ENCODE data around the gene DHCR24. TPM values are rescaled to one million over a fixed set of nuclear protein-coding genes. Genes with fewer than 3 reads are reported as not detected.

The DHCR24 gene
- total RNA-seq, 1 donor from 2014 or later, result 9.9 TPM

- H3K36me3 ChIP-seq (ENCODE audit: control insufficient read depth in 3 of 3, insufficient read depth in 3 of 3, low read length in 3 of 3), result no peaks in the 10 kb centered on the region
- H3K9ac ChIP-seq (ENCODE audit: low read depth in 1 of 3, low read length in 3 of 3), result no peak overlapping the region
- H3K4me3 ChIP-seq (ENCODE audit: low read length in 3 of 3), result no peak overlapping the region
- H3K4me1 ChIP-seq (ENCODE audit: control insufficient read depth in 3 of 3, insufficient read depth in 3 of 3, low read length in 3 of 3), result peaks cover 0 to 3% (median 0%) of the 10 kb centered on the region in 3 donors
- H3K9me3 ChIP-seq (ENCODE audit: control insufficient read depth in 3 of 3, low read length in 3 of 3), result no peaks in the 10 kb centered on the region
- H3K27me3 ChIP-seq (ENCODE audit: control insufficient read depth in 3 of 3, insufficient read depth in 3 of 3, low read length in 3 of 3), result peaks cover 0 to 4% (median 0%) of the 10 kb centered on the region in 3 donors
- no peak overlapping the region for H3K27ac ChIP-seq (ENCODE audit: low read depth, low read length)
Measured at GRCh38 chr1:54812801-54813484, 74.1 kb downstream of the DHCR24 start.

GRCh38 chr1:54811739-54812655 lies 75.0 kb downstream of the DHCR24 start:
- no peak overlapping the region for H3K27ac ChIP-seq (ENCODE audit: low read depth, low read length)
- no peaks in the 10 kb centered on the region for H3K9me3 ChIP-seq (ENCODE audit: control insufficient read depth in 3 of 3, low read length in 3 of 3)
- H3K27me3 ChIP-seq (ENCODE audit: control insufficient read depth in 3 of 3, insufficient read depth in 3 of 3, low read length in 3 of 3), result peaks cover 0 to 4% (median 0%) of the 10 kb centered on the region in 3 donors
- no peak overlapping the region for H3K9ac ChIP-seq (ENCODE audit: low read depth in 1 of 3, low read length in 3 of 3)
- no peaks in the 10 kb centered on the region for H3K36me3 ChIP-seq (ENCODE audit: control insufficient read depth in 3 of 3, insufficient read depth in 3 of 3, low read length in 3 of 3)
- peaks cover 0 to 3% (median 0%) of the 10 kb centered on the region in 3 donors for H3K4me1 ChIP-seq (ENCODE audit: control insufficient read depth in 3 of 3, insufficient read depth in 3 of 3, low read length in 3 of 3)
- no peak overlapping the region for H3K4me3 ChIP-seq (ENCODE audit: low read length in 3 of 3)

- peaks cover 0 to 4% (median 0%) of the 10 kb centered on the region in 3 donors for H3K27me3 ChIP-seq (ENCODE audit: control insufficient read depth in 3 of 3, insufficient read depth in 3 of 3, low read length in 3 of 3)
- H3K9ac ChIP-seq (ENCODE audit: low read depth in 1 of 3, low read length in 3 of 3), result no peak overlapping the region
- no peaks in the 10 kb centered on the region for H3K9me3 ChIP-seq (ENCODE audit: control insufficient read depth in 3 of 3, low read length in 3 of 3)
- H3K27ac ChIP-seq (ENCODE audit: low read depth, low read length), result no peak overlapping the region
- no peak overlapping the region for H3K4me3 ChIP-seq (ENCODE audit: low read length in 3 of 3)
- no peaks in the 10 kb centered on the region for H3K36me3 ChIP-seq (ENCODE audit: control insufficient read depth in 3 of 3, insufficient read depth in 3 of 3, low read length in 3 of 3)
- H3K4me1 ChIP-seq (ENCODE audit: control insufficient read depth in 3 of 3, insufficient read depth in 3 of 3, low read length in 3 of 3), result peaks cover 0 to 3% (median 0%) of the 10 kb centered on the region in 3 donors
Measured at GRCh38 chr1:54811066-54811465, 75.9 kb downstream of the DHCR24 start.

GRCh38 chr1:54810153-54810942 lies 76.6 kb downstream of the DHCR24 start:
- H3K9ac ChIP-seq (ENCODE audit: low read depth in 1 of 3, low read length in 3 of 3), result peak overlapping the region in 1 of 3 donors; percentile 25

GRCh38 chr1:54809496-54810074 lies 77.4 kb downstream of the DHCR24 start:
- Histone ChIP-seq H3K4me3 (ENCODE audit: low read length in 3 of 3) (no peak overlapping the region), H3K36me3 (ENCODE audit: control insufficient read depth in 3 of 3, insufficient read depth in 3 of 3, low read length in 3 of 3) (no peaks in the 10 kb centered on the region), H3K9ac (ENCODE audit: low read depth in 1 of 3, low read length in 3 of 3) (no peak overlapping the region), H3K4me1 (ENCODE audit: control insufficient read depth in 3 of 3, insufficient read depth in 3 of 3, low read length in 3 of 3) (peaks cover 0 to 3% (median 0%) of the 10 kb centered on the region in 3 donors), H3K27me3 (ENCODE audit: control insufficient read depth in 3 of 3, insufficient read depth in 3 of 3, low read length in 3 of 3) (peaks cover 0 to 4% (median 0%) of the 10 kb centered on the region in 3 donors), H3K27ac (ENCODE audit: low read depth, low read length) (no peak overlapping the region), H3K9me3 (ENCODE audit: control insufficient read depth in 3 of 3, low read length in 3 of 3) (no peaks in the 10 kb centered on the region)

More at GRCh38 chr1:54810153-54810942, 76.6 kb downstream of the DHCR24 start:
- Histone ChIP-seq H3K9me3 (ENCODE audit: control insufficient read depth in 3 of 3, low read length in 3 of 3) (no peaks in the 10 kb centered on the region), H3K36me3 (ENCODE audit: control insufficient read depth in 3 of 3, insufficient read depth in 3 of 3, low read length in 3 of 3) (no peaks in the 10 kb centered on the region), H3K27ac (ENCODE audit: low read depth, low read length) (no peak overlapping the region), H3K4me1 (ENCODE audit: control insufficient read depth in 3 of 3, insufficient read depth in 3 of 3, low read length in 3 of 3) (peaks cover 0 to 3% (median 0%) of the 10 kb centered on the region in 3 donors), H3K4me3 (ENCODE audit: low read length in 3 of 3) (no peak overlapping the region), H3K27me3 (ENCODE audit: control insufficient read depth in 3 of 3, insufficient read depth in 3 of 3, low read length in 3 of 3) (peaks cover 0 to 4% (median 0%) of the 10 kb centered on the region in 3 donors)

- Histone ChIP-seq H3K4me3 (ENCODE audit: low read length in 3 of 3) (no peak overlapping the region), H3K36me3 (ENCODE audit: control insufficient read depth in 3 of 3, insufficient read depth in 3 of 3, low read length in 3 of 3) (no peaks in the 10 kb centered on the region), H3K9ac (ENCODE audit: low read depth in 1 of 3, low read length in 3 of 3) (no peak overlapping the region), H3K9me3 (ENCODE audit: control insufficient read depth in 3 of 3, low read length in 3 of 3) (no peaks in the 10 kb centered on the region), H3K4me1 (ENCODE audit: control insufficient read depth in 3 of 3, insufficient read depth in 3 of 3, low read length in 3 of 3) (peaks cover 0 to 6% (median 3%) of the 10 kb centered on the region in 3 donors), H3K27ac (ENCODE audit: low read depth, low read length) (no peak overlapping the region), H3K27me3 (ENCODE audit: control insufficient read depth in 3 of 3, insufficient read depth in 3 of 3, low read length in 3 of 3) (peaks cover 0 to 4% (median 4%) of the 10 kb centered on the region in 3 donors)
Measured at GRCh38 chr1:54808443-54809207, 78.4 kb downstream of the DHCR24 start.

GRCh38 chr1:54807756-54808155 lies 79.2 kb downstream of the DHCR24 start:
- Histone ChIP-seq H3K27me3 (ENCODE audit: control insufficient read depth in 3 of 3, insufficient read depth in 3 of 3, low read length in 3 of 3) (peaks cover 0 to 10% (median 4%) of the 10 kb centered on the region in 3 donors), H3K4me1 (ENCODE audit: control insufficient read depth in 3 of 3, insufficient read depth in 3 of 3, low read length in 3 of 3) (peaks cover 0 to 6% (median 3%) of the 10 kb centered on the region in 3 donors), H3K9ac (ENCODE audit: low read depth in 1 of 3, low read length in 3 of 3) (no peak overlapping the region), H3K36me3 (ENCODE audit: control insufficient read depth in 3 of 3, insufficient read depth in 3 of 3, low read length in 3 of 3) (no peaks in the 10 kb centered on the region), H3K9me3 (ENCODE audit: control insufficient read depth in 3 of 3, low read length in 3 of 3) (no peaks in the 10 kb centered on the region), H3K4me3 (ENCODE audit: low read length in 3 of 3) (no peak overlapping the region), H3K27ac (ENCODE audit: low read depth, low read length) (no peak overlapping the region)

- H3K36me3 ChIP-seq (ENCODE audit: control insufficient read depth in 3 of 3, insufficient read depth in 3 of 3, low read length in 3 of 3), result no peaks in the 10 kb centered on the region
- no peak overlapping the region for H3K9ac ChIP-seq (ENCODE audit: low read depth in 1 of 3, low read length in 3 of 3)
- H3K4me1 ChIP-seq (ENCODE audit: control insufficient read depth in 3 of 3, insufficient read depth in 3 of 3, low read length in 3 of 3), result peaks cover 0 to 6% (median 3%) of the 10 kb centered on the region in 3 donors
Measured at GRCh38 chr1:54806931-54807611, 79.9 kb downstream of the DHCR24 start.

More at GRCh38 chr1:54806931-54807611, 79.9 kb downstream of the DHCR24 start:
- Histone ChIP-seq H3K4me3 (ENCODE audit: low read length in 3 of 3) (no peak overlapping the region), H3K27me3 (ENCODE audit: control insufficient read depth in 3 of 3, insufficient read depth in 3 of 3, low read length in 3 of 3) (peaks cover 0 to 10% (median 4%) of the 10 kb centered on the region in 3 donors), H3K9me3 (ENCODE audit: control insufficient read depth in 3 of 3, low read length in 3 of 3) (no peaks in the 10 kb centered on the region), H3K27ac (ENCODE audit: low read depth, low read length) (no peak overlapping the region)
